NK-92 (cell line): ENCODE results near the gene BNC2.
"Not testable (repeated sequence)": the region's sequence is repeated elsewhere in the genome, so short reads cannot be mapped to it uniquely, and the experiment has no call there.

ENCODE experiments used
- DNase-seq: peaks from one replicate; lab custom pipeline; 2025; ENCODE audit not compliant: unreplicated experiment; lab: John Stamatoyannopoulos, UW

Gene BNC2, protein sequence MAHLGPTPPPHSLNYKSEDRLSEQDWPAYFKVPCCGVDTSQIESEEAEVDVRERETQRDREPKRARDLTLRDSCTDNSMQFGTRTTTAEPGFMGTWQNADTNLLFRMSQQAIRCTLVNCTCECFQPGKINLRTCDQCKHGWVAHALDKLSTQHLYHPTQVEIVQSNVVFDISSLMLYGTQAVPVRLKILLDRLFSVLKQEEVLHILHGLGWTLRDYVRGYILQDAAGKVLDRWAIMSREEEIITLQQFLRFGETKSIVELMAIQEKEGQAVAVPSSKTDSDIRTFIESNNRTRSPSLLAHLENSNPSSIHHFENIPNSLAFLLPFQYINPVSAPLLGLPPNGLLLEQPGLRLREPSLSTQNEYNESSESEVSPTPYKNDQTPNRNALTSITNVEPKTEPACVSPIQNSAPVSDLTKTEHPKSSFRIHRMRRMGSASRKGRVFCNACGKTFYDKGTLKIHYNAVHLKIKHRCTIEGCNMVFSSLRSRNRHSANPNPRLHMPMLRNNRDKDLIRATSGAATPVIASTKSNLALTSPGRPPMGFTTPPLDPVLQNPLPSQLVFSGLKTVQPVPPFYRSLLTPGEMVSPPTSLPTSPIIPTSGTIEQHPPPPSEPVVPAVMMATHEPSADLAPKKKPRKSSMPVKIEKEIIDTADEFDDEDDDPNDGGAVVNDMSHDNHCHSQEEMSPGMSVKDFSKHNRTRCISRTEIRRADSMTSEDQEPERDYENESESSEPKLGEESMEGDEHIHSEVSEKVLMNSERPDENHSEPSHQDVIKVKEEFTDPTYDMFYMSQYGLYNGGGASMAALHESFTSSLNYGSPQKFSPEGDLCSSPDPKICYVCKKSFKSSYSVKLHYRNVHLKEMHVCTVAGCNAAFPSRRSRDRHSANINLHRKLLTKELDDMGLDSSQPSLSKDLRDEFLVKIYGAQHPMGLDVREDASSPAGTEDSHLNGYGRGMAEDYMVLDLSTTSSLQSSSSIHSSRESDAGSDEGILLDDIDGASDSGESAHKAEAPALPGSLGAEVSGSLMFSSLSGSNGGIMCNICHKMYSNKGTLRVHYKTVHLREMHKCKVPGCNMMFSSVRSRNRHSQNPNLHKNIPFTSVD

GRCh38 chr9:16870596-16871335 is at the start of gene BNC2:
Gene BNC2 (minus strand): TSS chr9:16870670. CDS start chr9:16870648, 22 bp downstream.
- no peak for DNase-seq

- DNase-seq: no peak
Measured at GRCh38 chr9:16918920-16919319, 48.5 kb upstream of the BNC2 start.

DNA sequence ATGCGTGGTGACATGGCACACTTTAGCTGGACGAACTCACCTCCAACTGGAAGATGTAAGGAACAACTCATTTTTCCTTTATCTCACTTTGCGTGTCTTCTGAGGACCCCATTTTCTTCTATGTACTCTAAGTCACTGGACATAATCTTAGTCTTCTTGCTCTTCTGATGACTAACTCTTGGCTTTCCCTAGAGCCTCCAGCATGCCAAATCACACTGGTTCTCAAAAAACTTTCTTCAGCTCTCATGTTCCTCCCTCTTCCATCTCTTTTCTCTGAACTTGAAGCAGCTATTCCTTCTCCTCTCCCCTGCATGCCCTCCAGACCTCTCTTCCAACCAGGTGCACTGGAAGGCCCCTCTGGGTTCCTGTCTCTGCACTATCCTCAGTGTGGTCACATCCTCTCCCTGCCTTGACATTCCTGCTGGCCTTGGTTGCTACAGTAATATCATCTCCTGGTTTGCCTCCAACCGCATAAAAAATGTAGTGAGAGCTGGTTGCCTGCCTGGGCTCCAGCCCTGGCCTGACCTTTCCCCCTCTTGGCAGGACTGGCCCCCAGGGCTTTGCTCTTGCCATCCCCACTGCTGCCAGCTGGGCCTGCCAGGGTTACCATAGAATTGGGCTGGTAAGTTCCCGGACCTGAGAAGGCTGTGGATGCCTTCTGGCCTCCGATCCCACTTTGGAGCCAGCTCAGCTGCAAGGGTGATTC is 44.8 kb upstream of the BNC2 start:
- DNase-seq: no peak

DNA sequence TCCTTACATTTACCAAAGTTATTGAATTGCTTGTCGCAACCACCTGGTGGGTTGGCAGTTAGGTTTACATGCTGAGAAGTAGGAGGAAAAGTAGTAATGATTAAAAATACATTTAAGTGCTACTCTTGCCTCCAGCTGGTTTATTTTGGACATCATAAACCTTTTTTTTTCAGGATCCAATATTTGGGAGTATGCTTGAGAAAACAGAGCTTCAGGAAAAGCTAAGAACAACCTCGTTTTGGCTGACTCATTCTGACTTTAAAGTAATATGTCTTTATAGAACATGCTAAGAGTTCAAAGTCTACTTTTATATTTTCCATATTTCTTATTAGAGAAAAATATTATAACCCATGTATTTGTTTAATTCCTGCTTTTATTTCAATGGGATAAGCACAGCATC is 41.7 kb upstream of the BNC2 start:
- DNase-seq: no peak

DNA sequence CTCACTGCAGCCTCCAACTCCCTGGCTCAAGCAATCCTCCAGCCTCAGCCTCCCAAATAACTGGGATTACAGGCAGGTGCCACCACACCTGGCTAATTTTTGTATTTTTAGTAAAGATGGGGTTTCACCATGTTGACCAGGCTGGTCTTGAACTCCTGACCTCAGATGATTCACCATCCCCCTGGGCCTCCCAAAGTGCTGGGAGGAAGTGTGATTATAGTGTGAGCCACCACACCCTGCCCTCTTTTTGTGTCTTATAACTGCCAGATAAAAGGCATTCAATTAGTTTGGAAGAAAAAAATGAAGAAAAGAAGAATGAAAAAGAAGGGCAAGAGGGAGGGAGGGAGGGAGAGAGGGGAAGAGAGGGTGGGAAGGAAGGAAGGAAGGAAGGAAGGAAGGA is 37.7 kb upstream of the BNC2 start:
- not testable (repeated sequence) for DNase-seq

GRCh38 chr9:16904655-16905054 is 34.2 kb upstream of the BNC2 start:
- no peak for DNase-seq

DNA sequence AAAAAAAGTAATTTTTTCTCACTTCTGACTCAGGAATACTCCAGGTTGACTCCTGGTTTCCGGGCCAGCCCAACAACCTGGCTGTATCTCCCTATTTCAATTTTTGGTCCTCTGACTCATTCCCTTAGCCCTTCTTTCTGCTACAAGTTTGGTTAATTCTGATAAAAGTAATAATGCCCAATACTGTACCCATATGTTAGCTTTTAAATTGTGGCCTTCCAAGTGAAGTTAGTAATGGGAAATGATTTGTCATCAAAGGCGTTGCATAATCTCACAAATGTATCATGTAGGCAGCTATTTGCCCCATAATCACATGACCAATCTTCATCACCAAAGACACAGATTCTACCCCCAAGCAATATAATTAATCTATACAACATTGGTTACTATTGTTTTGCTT is 31.1 kb upstream of the BNC2 start:
- no peak for DNase-seq

DNA sequence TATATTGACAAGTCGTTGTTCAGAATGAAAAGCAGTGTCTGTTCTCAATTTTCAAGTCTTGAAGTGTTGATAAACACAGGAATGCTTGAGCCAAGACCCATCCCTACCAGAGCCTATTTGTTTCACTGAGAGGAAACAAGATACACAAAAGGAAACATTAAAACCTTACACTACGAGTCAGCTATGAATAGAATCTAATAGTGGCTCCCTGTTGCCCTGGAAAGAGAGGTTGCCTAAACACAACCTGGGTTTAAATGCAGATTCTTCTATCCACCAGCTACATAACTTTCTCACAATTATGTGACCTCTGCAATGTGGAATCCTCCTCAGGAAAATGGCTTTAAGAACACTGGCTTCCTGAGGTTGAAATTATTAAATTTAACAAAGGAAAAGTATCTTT is 29.1 kb upstream of the BNC2 start:
- DNase-seq: no peak

- DNase-seq: no peak
Measured at GRCh38 chr9:16898464-16898863, 28.0 kb upstream of the BNC2 start.

DNA sequence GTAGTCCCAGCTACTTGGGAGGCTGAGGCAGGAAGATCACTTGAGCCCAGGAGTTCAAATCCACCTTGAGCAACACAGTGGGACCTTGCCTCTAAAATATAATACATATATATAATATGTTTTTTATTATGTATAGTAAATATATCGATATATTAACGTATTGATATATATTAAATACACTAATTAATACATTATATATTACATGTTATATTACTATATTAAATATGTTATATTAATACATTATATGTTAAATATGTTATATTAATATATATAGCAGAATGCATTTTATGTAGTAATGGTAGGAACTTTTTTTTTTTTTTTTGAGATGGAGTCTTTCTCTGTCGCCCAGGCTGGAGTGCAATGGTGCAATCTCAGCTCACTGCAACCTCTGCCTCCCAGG is 18.1 kb upstream of the BNC2 start:
- DNase-seq: no peak

DNA sequence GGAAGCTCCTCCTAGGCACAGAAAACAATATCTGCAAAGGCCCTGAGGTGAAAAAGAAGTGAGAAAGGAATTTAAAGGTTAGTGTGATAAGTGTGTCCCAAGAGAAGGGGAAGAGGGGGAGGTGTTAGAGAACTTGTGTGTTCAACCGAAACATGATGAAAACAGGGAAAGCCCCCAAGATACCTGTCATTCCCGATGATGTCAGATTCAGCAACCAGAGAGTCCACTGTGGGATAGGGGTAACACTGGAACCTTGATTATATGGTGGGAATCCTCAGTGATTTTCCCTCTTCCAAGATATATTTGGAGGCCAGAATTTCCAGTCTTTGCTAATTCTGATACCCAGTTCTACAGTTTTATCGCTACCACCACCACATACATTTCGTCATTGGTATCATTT is 15.5 kb upstream of the BNC2 start:
- no peak for DNase-seq

GRCh38 chr9:16884952-16885513 is 14.6 kb upstream of the BNC2 start:
- DNase-seq: no peak

GRCh38 chr9:16884373-16884772 is 13.9 kb upstream of the BNC2 start:
- DNase-seq: no peak

DNA sequence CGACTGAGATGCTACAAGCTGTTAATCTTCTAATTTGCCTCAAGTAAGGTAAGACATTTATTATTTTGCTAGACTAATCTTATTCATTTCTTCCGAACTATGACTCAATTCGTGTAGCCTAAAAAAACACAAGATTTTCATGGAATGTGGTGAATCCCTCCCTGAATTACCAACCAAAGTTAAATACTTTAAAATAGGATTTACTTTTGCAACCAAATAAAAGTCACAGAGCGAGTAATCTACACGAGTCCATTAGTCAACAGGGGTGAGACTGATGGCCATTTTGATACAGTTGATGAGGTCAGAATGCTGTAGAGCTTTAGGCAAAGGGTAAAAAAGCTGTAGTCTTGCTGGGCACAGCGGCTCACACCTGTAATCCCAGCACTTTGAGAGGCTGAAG is 13.1 kb upstream of the BNC2 start:
- no peak for DNase-seq

DNA sequence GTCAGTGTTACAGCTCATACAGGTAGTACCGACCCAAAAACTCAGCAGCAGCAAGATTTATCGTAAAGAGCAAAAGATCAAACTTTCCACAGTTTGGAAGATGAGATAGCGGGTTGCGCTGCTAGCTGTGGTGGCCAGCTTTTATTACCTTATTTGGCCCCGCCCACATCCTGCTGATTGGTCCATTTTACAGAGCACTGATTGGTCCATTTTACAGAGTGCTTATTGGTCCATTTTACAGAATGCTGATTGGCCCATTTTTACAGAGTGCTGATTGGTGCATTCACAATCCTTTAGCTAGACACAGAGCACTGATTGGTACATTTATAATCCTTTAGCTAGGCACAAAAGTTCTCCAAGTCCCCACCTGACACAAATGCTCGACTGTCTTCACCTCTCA is 12.0 kb upstream of the BNC2 start:
- DNase-seq: not testable (repeated sequence)

DNA sequence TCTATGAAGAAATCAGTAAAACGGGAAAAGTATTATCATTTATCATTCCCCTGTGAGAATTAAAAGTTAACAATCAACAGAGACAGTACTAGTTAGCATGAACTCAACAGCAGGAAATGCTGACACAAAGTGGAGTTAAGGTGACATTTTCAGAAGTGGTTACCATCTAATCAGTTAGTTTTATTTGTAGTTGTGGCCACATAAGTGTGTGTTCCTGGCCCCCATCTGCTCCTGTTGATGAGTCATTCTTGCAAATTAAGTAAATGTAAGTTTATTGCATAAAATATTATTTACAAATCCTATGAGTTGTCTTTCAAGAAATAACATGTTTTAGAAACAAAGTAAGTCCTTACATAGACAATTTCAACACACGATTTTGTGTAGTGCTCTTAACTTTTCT is 8.9 kb upstream of the BNC2 start:
- no peak for DNase-seq

DNA sequence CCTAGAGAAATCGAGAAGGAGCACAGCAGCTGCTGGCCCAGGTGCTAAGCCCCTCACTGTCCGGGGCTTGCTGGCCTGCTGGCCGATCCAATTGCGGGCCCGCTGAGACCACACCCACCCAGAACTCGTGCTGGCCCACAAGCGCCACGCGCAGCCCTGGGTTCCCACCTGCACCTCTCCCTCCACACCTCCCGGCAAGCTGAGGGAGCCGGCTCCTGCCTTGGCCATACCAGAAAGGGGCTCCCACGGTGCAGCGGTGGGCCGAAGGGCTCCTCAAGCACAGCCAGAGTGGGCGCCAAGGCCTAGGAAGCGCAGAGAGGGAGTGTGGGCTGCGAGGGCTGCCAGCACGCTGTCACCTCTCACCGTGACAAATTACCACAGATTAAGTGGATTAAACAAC is 6.8 kb upstream of the BNC2 start:
- no peak for DNase-seq

DNA sequence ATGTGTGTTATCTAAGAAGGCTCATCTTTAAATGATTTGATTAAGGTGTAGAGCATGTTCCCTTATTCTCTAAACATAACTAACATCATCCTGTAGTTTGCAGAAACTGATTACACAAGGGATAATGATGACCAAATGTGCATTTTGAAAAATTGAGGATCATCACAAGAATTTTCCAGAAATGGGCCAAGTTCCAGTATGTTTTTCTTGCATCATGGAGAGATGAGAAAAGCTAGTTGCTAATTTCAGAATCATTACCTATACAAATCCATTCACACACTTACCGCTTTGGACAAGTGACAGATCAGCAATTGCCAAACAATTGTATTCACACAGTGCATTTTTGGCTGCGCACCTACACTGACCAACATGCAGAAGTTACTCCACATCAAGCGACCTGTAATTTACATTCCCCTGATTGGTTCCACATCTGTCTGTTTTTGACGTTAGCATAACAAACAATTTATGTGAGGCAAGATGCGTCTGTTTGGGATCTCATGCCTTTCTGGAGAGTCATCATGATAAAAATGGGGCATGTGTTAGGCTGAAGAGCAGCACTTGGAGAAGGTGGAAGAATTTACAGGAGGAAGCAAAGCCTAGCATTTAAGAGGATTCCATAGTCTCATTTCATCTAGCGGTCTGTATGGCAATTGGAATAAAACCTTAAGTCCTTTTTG is 2.8 kb upstream of the BNC2 start:
- no peak for DNase-seq

- DNase-seq: no peak
Measured at GRCh38 chr9:16871336-16872151, 1.1 kb upstream of the BNC2 start.
